BLaER1 (cell line): Measurements from ENCODE around the gene BCL11B.
A peak's percentile ranks its signal among the peaks of the same experiment; 100 is the strongest.

Experiments
- H3K27ac ChIP-seq: shearing (Covaris generic); formaldehyde crosslinking; 2 replicates; pipeline ENCODE4 v1.8.1; 2022
- H3K27me3 ChIP-seq: shearing (Covaris generic); formaldehyde crosslinking; 2 replicates; pipeline ENCODE4 v1.8.1; 2022
- H3K36me3 ChIP-seq: shearing (Covaris generic); formaldehyde crosslinking; 2 replicates; pipeline ENCODE4 v1.8.1; 2022
- H3K4me1 ChIP-seq: shearing (Covaris generic); formaldehyde crosslinking; 2 replicates; pipeline ENCODE4 v1.8.1; 2022
- H3K4me2 ChIP-seq: shearing (Covaris generic); formaldehyde crosslinking; 2 replicates; pipeline ENCODE4 v1.8.1; 2022
- H3K4me3 ChIP-seq: shearing (Covaris generic); formaldehyde crosslinking; 2 replicates; pipeline ENCODE4 v1.8.1; 2022
- H3K9ac ChIP-seq: shearing (Covaris generic); formaldehyde crosslinking; 2 replicates; pipeline ENCODE4 v1.8.1; 2022
- H3K9me3 ChIP-seq: shearing (Covaris generic); formaldehyde crosslinking; 2 replicates; pipeline ENCODE4 v1.8.1; 2022
- H4K20me1 ChIP-seq: shearing (Covaris generic); formaldehyde crosslinking; 2 replicates; pipeline ENCODE4 v1.8.1; 2022
- Cebpa-rat ChIP-seq: shearing (Covaris generic); IDR thresholded peaks from 2 replicates; pipeline ENCODE4 v1.8.1; 2022

Gene BCL11B

DNA sequence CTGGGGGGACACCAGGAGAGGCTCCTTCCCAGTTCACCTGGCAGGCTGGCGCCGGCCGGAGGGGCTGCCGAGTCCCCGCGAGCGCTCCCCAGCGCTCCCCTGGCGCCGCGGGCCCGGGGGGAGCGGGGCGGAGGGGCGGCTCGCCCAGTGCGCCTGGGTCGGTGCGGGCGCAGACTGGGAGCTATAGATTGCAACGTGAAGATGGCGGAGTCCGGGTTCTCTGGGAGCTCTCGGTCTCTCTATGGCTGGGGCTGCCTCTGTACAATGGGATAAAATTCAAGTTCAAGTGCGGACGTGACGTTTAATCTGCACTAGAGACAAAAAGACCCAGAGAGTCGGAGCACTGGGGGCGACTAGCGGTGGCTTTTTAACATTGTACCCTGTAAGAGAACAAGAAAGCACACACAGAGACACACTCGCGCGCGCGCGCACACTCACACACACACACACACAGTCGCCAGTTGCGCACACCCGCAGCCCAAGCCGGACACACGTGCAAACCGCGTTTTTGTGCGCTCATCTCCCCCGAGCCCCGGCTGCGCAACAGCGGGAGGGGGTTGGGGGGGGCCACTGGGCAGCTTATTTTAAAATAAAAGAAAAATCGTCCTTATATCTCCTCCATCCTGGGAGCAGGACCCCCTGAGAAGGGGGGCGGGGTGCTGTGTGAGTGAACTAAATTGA lies at the start of gene BCL11B:
Gene BCL11B (minus strand): TSS at position 247 of the 681 bp plus-strand sequence. CDS start 979 bp downstream, outside the sequence.
- TF ChIP-seq Cebpa-rat, result no peak
- peak within 1 kb of the TSS; percentile 81 for H3K4me3 ChIP-seq
- H3K27me3 ChIP-seq, result peaks cover 100% of the 10 kb centered on the region
- H3K9me3 ChIP-seq, result no peaks in the 10 kb centered on the region
- peaks cover 42% of the 10 kb centered on the region for H3K4me1 ChIP-seq
- peak within 1 kb of the TSS; percentile 82 for H3K9ac ChIP-seq
- H3K4me2 ChIP-seq, result peak within 1 kb of the TSS; percentile 84
- peak within 1 kb of the TSS; percentile 86 for H3K27ac ChIP-seq
- no peaks in the 10 kb centered on the region for H3K36me3 ChIP-seq
- peaks cover 48% of the 10 kb centered on the region for H4K20me1 ChIP-seq

DNA sequence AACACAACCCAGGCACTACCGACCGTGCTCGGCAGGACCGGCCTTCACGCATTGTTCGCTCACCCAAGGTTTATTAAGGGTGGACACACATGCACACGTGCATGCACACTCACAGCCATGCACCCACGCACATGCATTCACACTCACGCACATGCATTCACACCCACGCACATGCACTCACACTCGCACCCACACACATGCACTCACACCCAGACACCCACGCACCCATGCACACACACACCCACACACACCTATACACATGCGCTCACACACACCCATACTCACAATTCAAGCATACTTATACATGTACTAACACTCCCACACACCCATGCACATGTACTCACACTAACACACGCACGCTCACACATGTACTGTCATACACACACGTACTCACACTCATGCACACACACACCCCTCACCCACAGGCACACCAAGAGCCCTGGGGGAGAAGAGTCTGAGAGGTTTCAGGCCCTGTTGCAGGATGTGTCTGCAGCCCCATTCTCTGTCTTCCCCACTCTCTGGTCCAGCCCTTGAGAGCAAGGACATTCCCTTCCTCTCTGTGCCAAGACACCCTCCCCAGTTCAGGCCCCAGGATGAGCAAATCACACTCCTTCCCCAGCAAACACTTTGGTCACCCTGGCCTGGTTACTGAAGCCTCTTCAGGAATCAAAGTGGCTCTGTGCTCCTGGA lies 49.4 kb upstream of the BCL11B start:
- Histone ChIP-seq H4K20me1 (no peaks in the 10 kb centered on the region), H3K9ac (no peak overlapping the region), H3K4me1 (no peaks in the 10 kb centered on the region), H3K27me3 (no peaks in the 10 kb centered on the region), H3K27ac (no peak overlapping the region), H3K36me3 (no peaks in the 10 kb centered on the region), H3K9me3 (no peaks in the 10 kb centered on the region), H3K4me2 (no peak overlapping the region), H3K4me3 (no peak overlapping the region)
- TF ChIP-seq Cebpa-rat, result no peak

DNA sequence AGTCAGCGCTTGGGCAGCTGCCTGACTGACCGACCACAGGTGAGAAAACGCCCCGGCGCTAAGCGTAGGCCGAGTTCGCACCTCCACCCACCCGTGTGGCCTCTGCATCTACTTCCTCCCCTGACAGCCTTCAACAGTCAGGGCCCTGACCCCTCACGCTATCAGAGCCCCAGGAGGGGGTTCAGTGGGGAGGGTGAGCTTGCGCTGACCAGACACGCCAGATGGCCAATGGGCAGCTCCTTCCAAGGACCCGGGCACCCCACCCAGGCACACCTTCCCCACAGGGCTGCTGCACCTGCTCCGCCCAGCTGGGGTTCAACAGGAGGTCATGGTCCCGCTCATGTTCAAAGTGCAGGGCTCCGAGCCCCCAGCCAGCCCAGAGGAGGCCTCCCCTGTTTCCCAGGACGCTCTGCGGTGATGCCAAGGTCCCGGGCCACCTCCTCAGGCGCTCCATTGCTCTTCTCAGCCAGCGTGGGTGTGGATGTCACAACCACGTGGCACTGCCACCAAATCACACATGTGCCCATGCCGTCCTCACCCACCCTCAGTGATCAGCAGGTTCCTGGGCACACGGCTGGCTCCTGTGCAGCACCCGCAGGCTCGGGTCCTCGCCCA lies 48.7 kb upstream of the BCL11B start:
- Histone ChIP-seq H3K4me2 (no peak overlapping the region), H3K9ac (no peak overlapping the region), H3K9me3 (no peaks in the 10 kb centered on the region), H3K4me1 (no peaks in the 10 kb centered on the region), H3K27ac (no peak overlapping the region), H3K27me3 (no peaks in the 10 kb centered on the region), H3K36me3 (no peaks in the 10 kb centered on the region), H4K20me1 (no peaks in the 10 kb centered on the region), H3K4me3 (no peak overlapping the region)
- TF ChIP-seq Cebpa-rat, result no peak

DNA sequence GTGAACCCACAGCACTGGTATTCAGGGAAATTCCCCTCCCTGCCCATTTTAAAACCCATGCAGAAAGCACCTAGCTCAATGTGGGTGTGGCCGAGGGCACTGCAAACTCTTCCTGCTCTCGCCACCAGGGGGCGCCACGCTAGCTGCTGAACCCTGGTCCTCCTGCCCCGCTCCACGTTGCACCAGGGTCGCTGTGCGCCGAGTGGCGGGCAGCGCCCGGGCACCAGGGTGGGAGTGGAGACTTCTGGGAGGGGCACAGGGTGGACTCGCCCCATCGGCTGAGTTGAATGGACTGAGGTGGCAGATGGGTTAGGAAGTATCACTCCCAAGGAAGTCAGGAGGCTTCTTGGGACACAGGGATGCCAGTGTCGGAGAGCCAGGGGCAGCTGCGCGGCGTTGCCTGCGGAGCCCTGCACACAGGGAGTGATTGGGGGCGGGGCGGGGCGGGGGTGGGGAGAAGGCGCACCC lies 48.1 kb upstream of the BCL11B start:
- TF ChIP-seq Cebpa-rat, result no peak
- no peak overlapping the region for H3K4me2 ChIP-seq
- no peak overlapping the region for H3K9ac ChIP-seq
- H3K36me3 ChIP-seq, result no peaks in the 10 kb centered on the region
- H3K27me3 ChIP-seq, result no peaks in the 10 kb centered on the region
- no peak overlapping the region for H3K27ac ChIP-seq
- no peaks in the 10 kb centered on the region for H3K9me3 ChIP-seq
- H4K20me1 ChIP-seq, result no peaks in the 10 kb centered on the region
- no peak overlapping the region for H3K4me3 ChIP-seq
- no peaks in the 10 kb centered on the region for H3K4me1 ChIP-seq

DNA sequence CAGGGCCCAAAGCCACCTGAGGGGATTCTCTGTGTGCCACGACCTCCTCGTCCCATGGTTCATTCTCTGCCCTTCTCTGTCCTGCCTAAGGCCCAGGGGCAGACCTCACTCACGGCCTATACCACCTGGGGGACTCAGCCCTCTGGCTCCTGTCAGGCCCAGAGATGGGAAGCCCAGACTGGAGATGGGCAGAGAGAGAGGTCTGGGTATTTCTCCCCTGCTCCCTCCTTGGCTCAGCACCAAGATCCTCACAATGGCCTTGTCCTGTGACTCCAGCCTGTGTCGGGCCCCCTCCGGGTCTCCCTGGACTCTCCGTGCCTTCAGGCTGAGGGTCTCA lies 46.9 kb upstream of the BCL11B start:
- no peak for TF ChIP-seq Cebpa-rat
- Histone ChIP-seq H3K4me2 (no peak overlapping the region), H3K9ac (no peak overlapping the region), H3K27ac (no peak overlapping the region), H3K4me1 (no peaks in the 10 kb centered on the region), H3K27me3 (no peaks in the 10 kb centered on the region), H3K4me3 (no peak overlapping the region), H4K20me1 (no peaks in the 10 kb centered on the region), H3K9me3 (no peaks in the 10 kb centered on the region), H3K36me3 (no peaks in the 10 kb centered on the region)

DNA sequence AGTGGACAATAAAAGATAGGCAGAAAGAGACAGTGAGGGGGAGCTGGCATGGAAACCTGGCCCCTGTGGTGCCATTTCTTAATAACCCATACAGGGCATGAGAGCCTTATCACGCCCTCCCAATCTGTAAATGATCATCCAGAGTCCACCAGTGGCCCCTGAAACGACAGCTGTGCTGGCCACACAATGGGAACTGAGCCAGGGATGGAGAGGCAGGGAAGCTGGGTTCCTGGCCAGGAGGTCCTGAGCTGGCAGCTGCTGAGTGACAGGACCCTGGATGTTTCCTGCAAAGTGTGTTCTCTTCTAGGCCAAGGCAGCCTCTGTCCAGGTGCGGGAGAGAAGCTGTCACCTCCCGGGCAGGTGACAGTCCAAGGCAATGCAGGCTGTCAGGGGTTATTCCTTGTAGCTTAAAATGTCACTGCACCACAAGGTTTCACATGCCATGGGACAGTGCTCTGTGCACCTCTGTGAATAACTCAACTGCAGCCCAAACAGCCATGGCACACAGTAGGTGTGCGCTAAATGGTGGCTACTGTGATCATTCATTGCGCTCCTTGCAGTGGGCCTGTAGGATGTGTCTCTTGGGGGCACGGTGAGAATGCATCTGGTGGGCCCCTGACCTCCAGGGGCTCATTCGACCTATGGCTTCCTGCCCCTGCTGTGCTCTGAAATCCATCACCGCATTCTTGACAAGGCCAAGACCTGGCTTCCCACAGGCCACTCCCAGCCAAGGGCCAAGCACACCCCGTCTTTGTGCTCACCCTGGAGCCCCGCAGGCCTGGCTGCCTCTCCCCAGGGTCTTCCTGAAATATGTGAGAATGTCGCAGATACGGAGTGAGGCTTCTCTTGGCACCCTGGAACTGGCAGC lies 46.3 kb upstream of the BCL11B start:
- Histone ChIP-seq H3K4me3 (no peak overlapping the region), H3K4me1 (no peaks in the 10 kb centered on the region), H3K36me3 (no peaks in the 10 kb centered on the region), H3K4me2 (no peak overlapping the region), H3K27ac (no peak overlapping the region), H3K9me3 (no peaks in the 10 kb centered on the region), H3K27me3 (no peaks in the 10 kb centered on the region), H4K20me1 (no peaks in the 10 kb centered on the region), H3K9ac (no peak overlapping the region)
- no peak for TF ChIP-seq Cebpa-rat

DNA sequence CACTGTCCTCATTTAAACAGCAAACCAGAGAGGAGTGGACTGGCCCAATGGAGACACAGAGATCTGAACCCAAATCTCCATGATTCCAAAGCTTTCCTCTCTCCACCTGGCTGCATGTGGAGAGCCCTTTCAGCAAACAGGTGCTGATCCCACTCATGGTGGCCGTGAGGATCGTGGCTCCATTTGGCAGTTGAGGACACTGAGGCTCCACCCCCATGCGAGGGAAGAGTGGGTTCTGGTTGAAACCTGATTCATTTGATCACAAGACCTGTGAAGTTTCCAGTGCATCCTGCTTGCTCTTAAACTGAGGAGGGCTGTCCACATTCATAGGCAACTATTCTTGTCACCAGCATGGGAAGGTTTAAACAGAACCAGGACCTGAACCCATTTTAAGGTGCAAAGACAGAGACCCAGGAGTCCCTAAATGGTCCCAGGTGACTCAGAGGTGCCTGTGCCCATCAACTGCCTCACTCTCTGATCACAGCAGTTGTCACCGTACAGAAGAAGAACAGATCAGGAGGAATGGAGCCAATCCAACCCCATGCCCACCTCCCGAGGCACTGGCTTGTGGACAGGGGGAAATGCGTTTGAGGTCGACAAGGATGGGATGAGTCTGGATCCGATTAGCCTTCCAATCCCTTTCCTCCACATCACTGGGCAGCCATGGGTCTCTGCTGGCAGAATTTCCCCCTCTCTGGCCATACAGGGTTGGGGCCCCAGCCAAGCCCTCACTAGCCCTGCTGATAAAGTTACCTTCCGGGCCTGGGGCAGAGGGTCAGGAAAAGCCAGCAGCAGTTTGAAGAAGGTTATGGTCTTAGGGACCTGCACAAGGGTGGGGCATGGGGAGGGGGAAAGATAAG lies 45.5 kb upstream of the BCL11B start:
- TF ChIP-seq Cebpa-rat, result no peak
- Histone ChIP-seq H3K4me3 (no peak overlapping the region), H3K27me3 (no peaks in the 10 kb centered on the region), H3K9me3 (no peaks in the 10 kb centered on the region), H3K9ac (no peak overlapping the region), H3K36me3 (no peaks in the 10 kb centered on the region), H3K4me2 (no peak overlapping the region), H3K27ac (no peak overlapping the region), H4K20me1 (no peaks in the 10 kb centered on the region), H3K4me1 (no peaks in the 10 kb centered on the region)

DNA sequence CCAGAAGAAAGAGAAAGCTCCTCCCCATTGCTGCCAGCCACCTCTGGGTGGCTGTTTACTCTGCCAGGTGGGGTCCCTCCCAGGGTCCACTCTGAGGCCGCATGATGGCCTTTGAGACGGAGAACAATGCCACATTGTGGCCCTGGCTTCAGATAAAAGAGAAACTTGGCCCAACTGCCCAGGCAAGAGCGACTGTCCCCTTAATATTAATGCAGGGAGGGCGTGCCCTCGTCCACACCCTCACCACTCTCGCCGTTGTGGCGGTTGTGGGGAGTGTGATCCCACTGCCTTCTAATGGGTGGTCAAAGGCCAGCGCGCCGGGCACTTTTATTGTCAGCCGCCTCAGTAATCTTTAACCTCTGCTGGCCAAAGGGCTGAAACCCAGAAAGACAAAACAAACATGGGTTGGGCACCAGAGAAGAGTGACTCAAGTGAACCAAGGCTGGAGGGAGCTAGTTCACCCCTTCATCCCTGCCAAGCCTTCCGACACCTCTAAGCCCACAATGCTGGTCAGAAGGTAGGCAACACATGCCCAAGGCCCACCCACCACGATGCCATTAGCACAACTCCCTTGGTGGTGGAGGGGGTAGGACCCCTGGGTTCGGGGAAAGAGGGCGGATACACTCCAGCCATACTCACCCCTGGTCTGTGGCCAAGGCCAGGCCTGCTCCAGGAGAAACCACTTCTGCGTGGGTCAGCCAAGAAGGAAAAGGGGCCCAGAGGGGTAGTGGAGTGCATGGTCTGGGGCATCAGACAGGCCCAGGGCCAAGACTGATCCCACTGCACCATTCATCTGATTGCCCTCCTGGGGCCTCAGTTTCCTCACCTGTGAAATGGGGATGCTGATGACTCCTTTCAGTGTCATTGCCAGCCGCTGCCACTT lies 44.5 kb upstream of the BCL11B start:
- Histone ChIP-seq H3K4me2 (no peak overlapping the region), H3K9ac (no peak overlapping the region), H3K9me3 (no peaks in the 10 kb centered on the region), H3K4me1 (no peaks in the 10 kb centered on the region), H4K20me1 (no peaks in the 10 kb centered on the region), H3K4me3 (no peak overlapping the region), H3K27me3 (no peaks in the 10 kb centered on the region), H3K36me3 (no peaks in the 10 kb centered on the region), H3K27ac (no peak overlapping the region)
- TF ChIP-seq Cebpa-rat, result no peak
